DND-41 (cell line): Measurements from ENCODE around the gene TNRC6B.

ENCODE experiments used
- ATAC-seq: fragments of 200-7000 bp; cut with Tn5 transposase; 3 replicates; pipeline ENCODE4 v1.9.1; 2021; ENCODE audit warnings: low read depth; ENCODE audit not compliant: insufficient read depth
- DNase-seq: peaks from one replicate; pipeline ENCODE4 v3.0.0-alpha.2; 2020
- H2AFZ ChIP-seq: 2 replicates; pipeline ENCODE4 v1.6.0; 2012; ENCODE audit warnings: low read depth, low read length
- H3K27ac ChIP-seq: 2 replicates; pipeline ENCODE4 v1.5.1; 2012; ENCODE audit warnings: low read length, inconsistent platforms
- H3K27me3 ChIP-seq: fragments of 200-600 bp; sonication (generic); 2 replicates; pipeline ENCODE4 v1.6.0; 2012; ENCODE audit warnings: low read length, mild to moderate bottlenecking, inconsistent platforms; ENCODE audit not compliant: insufficient read depth, poor library complexity
- H3K36me3 ChIP-seq: 2 replicates; pipeline ENCODE4 v1.5.1; 2012; ENCODE audit warnings: low read length, inconsistent platforms; ENCODE audit not compliant: insufficient read depth
- H3K4me1 ChIP-seq: 2 replicates; pipeline ENCODE4 v1.5.1; 2012; ENCODE audit warnings: mild to moderate bottlenecking, low read length; ENCODE audit not compliant: insufficient read depth
- H3K4me2 ChIP-seq: 2 replicates; pipeline ENCODE4 v1.6.0; 2012; ENCODE audit warnings: mild to moderate bottlenecking, moderate library complexity, low read length, inconsistent platforms; ENCODE audit not compliant: insufficient read depth
- H3K4me3 ChIP-seq, 2 experiments: fragments of 200-600 bp in 1 of 2; shearing (Covaris generic) in 1 of 2; 2 replicates each; pipeline ENCODE4 v1.5.1; 2012 to 2016; ENCODE audit warnings: inconsistent platforms in 2 of 2, low read length in 2 of 2, mild to moderate bottlenecking in 2 of 2, low read depth in 1 of 2, moderate library complexity in 1 of 2
- H3K79me2 ChIP-seq: 2 replicates; pipeline ENCODE4 v1.6.0; 2012; ENCODE audit warnings: low read length, inconsistent platforms; ENCODE audit not compliant: insufficient read depth
- H3K9ac ChIP-seq: 2 replicates; pipeline ENCODE4 v1.6.0; 2012; ENCODE audit warnings: low read depth, mild to moderate bottlenecking, inconsistent platforms, low read length, moderate library complexity
- H3K9me3 ChIP-seq: 2 replicates; pipeline ENCODE4 v1.5.1; 2012; ENCODE audit warnings: low read length, moderate library complexity, mild to moderate bottlenecking, inconsistent platforms; ENCODE audit not compliant: insufficient read depth, severe bottlenecking
- H4K20me1 ChIP-seq: 2 replicates; pipeline ENCODE4 v1.6.0; 2012; ENCODE audit warnings: low read length; ENCODE audit not compliant: insufficient read depth
- CTCF ChIP-seq: IDR thresholded peaks from 2 replicates; pipeline ENCODE4 v1.5.1; 2012; ENCODE audit warnings: borderline replicate concordance, low read length, moderate library complexity, mild to moderate bottlenecking; ENCODE audit not compliant: poor library complexity, severe bottlenecking; ENCODE audit errors: extremely low read depth
- EZH2 ChIP-seq: IDR thresholded peaks from 3 replicates; pipeline ENCODE4 v1.6.1; 2012; ENCODE audit warnings: borderline replicate concordance, low read depth, mild to moderate bottlenecking, moderate library complexity, low read length, inconsistent platforms; ENCODE audit not compliant: severe bottlenecking

Gene TNRC6B

GRCh38 chr22:40285513-40285912 is 107.8 kb downstream of the TNRC6B start:
- Histone ChIP-seq H3K9ac (no peak overlapping the region), H3K9me3 (no peaks in the 10 kb centered on the region), H3K36me3 (peaks cover 78% of the 10 kb centered on the region), H4K20me1 (no peaks in the 10 kb centered on the region), H3K27ac (no peak overlapping the region), H2AFZ (no peak overlapping the region), H3K4me1 (no peaks in the 10 kb centered on the region), H3K27me3 (no peaks in the 10 kb centered on the region), H3K4me3 (no peak overlapping the region), H3K4me2 (no peak overlapping the region), H3K79me2 (no peaks in the 10 kb centered on the region)
- TF ChIP-seq CTCF (no peak), EZH2 (no peak)
- ATAC-seq, result no peak
- DNase-seq, result no peak

GRCh38 chr22:40289991-40290459 is 112.3 kb downstream of the TNRC6B start:
- no peak for DNase-seq
- Histone ChIP-seq H4K20me1 (no peaks in the 10 kb centered on the region), H3K79me2 (no peaks in the 10 kb centered on the region), H3K9ac (no peak overlapping the region), H3K27ac (no peak overlapping the region), H3K36me3 (peaks cover 90% of the 10 kb centered on the region), H2AFZ (no peak overlapping the region), H3K27me3 (no peaks in the 10 kb centered on the region), H3K4me1 (no peaks in the 10 kb centered on the region), H3K4me3 (no peak overlapping the region), H3K4me2 (no peak overlapping the region), H3K9me3 (no peaks in the 10 kb centered on the region)
- TF ChIP-seq EZH2 (no peak), CTCF (no peak)
- ATAC-seq, result no peak

- Histone ChIP-seq H2AFZ (no peak overlapping the region), H3K79me2 (no peaks in the 10 kb centered on the region), H3K9me3 (no peaks in the 10 kb centered on the region), H3K9ac (no peak overlapping the region), H3K27ac (no peak overlapping the region), H3K4me3 (no peak overlapping the region), H3K4me1 (no peaks in the 10 kb centered on the region), H3K27me3 (no peaks in the 10 kb centered on the region), H3K36me3 (peaks cover 88% of the 10 kb centered on the region), H4K20me1 (no peaks in the 10 kb centered on the region), H3K4me2 (no peak overlapping the region)
- TF ChIP-seq EZH2 (no peak), CTCF (no peak)
- ATAC-seq (no peak), DNase-seq (no peak)
Observed at GRCh38 chr22:40290516-40290915, 112.8 kb downstream of the TNRC6B start.

- H4K20me1 ChIP-seq, result no peaks in the 10 kb centered on the region
- H3K79me2 ChIP-seq, result no peaks in the 10 kb centered on the region
- DNase-seq, result no peak
- H3K27me3 ChIP-seq, result no peaks in the 10 kb centered on the region
- ATAC-seq, result no peak
- no peak overlapping the region for H3K4me3 ChIP-seq
- no peak overlapping the region for H3K4me2 ChIP-seq
- no peak overlapping the region for H2AFZ ChIP-seq
- H3K36me3 ChIP-seq, result peaks cover 69% of the 10 kb centered on the region
- H3K9me3 ChIP-seq, result no peaks in the 10 kb centered on the region
- H3K27ac ChIP-seq, result no peak overlapping the region
- H3K4me1 ChIP-seq, result no peaks in the 10 kb centered on the region
- TF ChIP-seq CTCF, result no peak
- no peak for TF ChIP-seq EZH2
- no peak overlapping the region for H3K9ac ChIP-seq
Observed at GRCh38 chr22:40294696-40295095, 117.0 kb downstream of the TNRC6B start.
